ENCODE measurements around the gene CEP20. TPM values are rescaled to one million over a fixed set of nuclear protein-coding genes. Genes with fewer than 3 reads are reported as not detected.
"Not testable (repeated sequence)": the region's sequence is repeated elsewhere in the genome, so short reads cannot be mapped to it uniquely, and the experiment has no call there.

The CEP20 gene
- polyA plus RNA-seq, 1 of the 3 experiments (the other 2 are of a cell fraction), result 14.8 TPM

GRCh38 chr16:15843635-15844279 is 44.6 kb downstream of the CEP20 start:
- H3K27ac ChIP-seq (ENCODE audit: low read depth in 2 of 2, low read length in 1 of 2), result no peak overlapping the region
- no peaks in the 10 kb centered on the region for H3K9me2 ChIP-seq
- no peaks in the 10 kb centered on the region for H3K9me3 ChIP-seq
- no peaks in the 10 kb centered on the region for H3K79me2 ChIP-seq (ENCODE audit: insufficient read depth)
- no peak overlapping the region for H2AFZ ChIP-seq (ENCODE audit: low read depth)
- no peak overlapping the region for H3K4me2 ChIP-seq
- no peaks in the 10 kb centered on the region for H3K36me3 ChIP-seq (replicated peaks in 1 of 2; ENCODE audit: control insufficient read depth in 1 of 2, insufficient read depth in 2 of 2, low read length in 1 of 2)
- no peaks in the 10 kb centered on the region for H3K4me1 ChIP-seq (ENCODE audit: control insufficient read depth in 1 of 2, insufficient read depth in 2 of 2, low read depth in 1 of 2, low read length in 1 of 2)
- WGBS (ENCODE audit: low lambda C conversion rate), result 72% methylated on average over 10 of the region's 10 CpGs
- no peaks in the 10 kb centered on the region for H3F3A ChIP-seq (replicated peaks; ENCODE audit: insufficient read depth)
- CTCF ChIA-PET, result interaction anchor here (0.5 to 2.0 kb wide), 3 partner anchors 20 to 201 kb away, joined by 3 to 7 read pairs (median 3); partner anchors contain the start of gene MARF1
- H3K4me3 ChIP-seq (ENCODE audit: low read depth in 2 of 2, low read length in 1 of 2), result no peak overlapping the region
- TF ChIP-seq REST (IDR thresholded peaks at IDR 0.05; ENCODE audit: low read depth, low read length) (no peak), PBX3 (IDR thresholded peaks at IDR 0.05) (no peak), GATA2 (CRISPR knock-in tag; IDR thresholded peaks at IDR 0.05) (no peak), TAF1 (IDR thresholded peaks at IDR 0.05; ENCODE audit: borderline replicate concordance, low read depth, low read length) (no peak), NFIC (IDR thresholded peaks at IDR 0.05; ENCODE audit: borderline replicate concordance) (no peak), RFX5 (IDR thresholded peaks at IDR 0.05; ENCODE audit: low read length) (no peak), FOSL2 (IDR thresholded peaks at IDR 0.05; ENCODE audit: borderline replicate concordance, low read depth) (no peak), NRF1 (IDR thresholded peaks at IDR 0.05; ENCODE audit: low read depth, low read length) (no peak), ZBTB33 (IDR thresholded peaks at IDR 0.05; ENCODE audit: borderline replicate concordance, low read depth) (no peak)
- TF ChIP-seq, protein P1, sequence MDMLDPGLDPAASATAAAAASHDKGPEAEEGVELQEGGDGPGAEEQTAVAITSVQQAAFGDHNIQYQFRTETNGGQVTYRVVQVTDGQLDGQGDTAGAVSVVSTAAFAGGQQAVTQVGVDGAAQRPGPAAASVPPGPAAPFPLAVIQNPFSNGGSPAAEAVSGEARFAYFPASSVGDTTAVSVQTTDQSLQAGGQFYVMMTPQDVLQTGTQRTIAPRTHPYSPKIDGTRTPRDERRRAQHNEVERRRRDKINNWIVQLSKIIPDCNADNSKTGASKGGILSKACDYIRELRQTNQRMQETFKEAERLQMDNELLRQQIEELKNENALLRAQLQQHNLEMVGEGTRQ (IDR thresholded peaks at IDR 0.05; ENCODE audit: borderline replicate concordance, low read depth, low read length), result no peak
- TF ChIP-seq, protein P2, sequence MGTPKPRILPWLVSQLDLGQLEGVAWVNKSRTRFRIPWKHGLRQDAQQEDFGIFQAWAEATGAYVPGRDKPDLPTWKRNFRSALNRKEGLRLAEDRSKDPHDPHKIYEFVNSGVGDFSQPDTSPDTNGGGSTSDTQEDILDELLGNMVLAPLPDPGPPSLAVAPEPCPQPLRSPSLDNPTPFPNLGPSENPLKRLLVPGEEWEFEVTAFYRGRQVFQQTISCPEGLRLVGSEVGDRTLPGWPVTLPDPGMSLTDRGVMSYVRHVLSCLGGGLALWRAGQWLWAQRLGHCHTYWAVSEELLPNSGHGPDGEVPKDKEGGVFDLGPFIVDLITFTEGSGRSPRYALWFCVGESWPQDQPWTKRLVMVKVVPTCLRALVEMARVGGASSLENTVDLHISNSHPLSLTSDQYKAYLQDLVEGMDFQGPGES (IDR thresholded peaks at IDR 0.05; ENCODE audit: low read depth, low read length), result no peak
- POLR2A ChIA-PET, result no interaction called here
- DNase-seq, result no peak
- H3K27me3 ChIP-seq (ENCODE audit: insufficient read depth), result peaks cover 13% of the 10 kb centered on the region; the same call in 1 of the 2 replicates
- no peaks in the 10 kb centered on the region for H4K20me1 ChIP-seq (ENCODE audit: insufficient read depth)
- H3K9ac ChIP-seq, result no peak overlapping the region

DNA sequence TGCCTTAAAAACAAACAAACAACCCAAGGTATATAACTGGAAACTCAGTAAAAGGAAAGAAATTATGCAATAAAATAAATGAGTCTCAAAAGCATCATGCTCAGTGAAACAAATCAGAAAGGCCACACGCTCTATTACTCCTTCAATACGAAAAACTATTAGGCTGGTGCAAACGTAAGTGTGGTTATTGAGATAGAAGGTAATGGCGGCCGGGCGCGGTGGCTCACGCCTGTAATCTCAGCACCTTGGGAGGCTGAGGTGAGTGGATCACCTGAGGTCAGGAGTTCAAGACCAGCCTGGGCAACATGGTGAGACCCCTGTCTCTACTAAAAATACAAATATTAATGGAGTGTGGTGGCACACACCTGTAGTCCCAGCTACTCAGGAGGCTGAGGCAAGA is 49.2 kb downstream of the CEP20 start:
- H3K79me2 ChIP-seq (ENCODE audit: insufficient read depth); H3K4me1 ChIP-seq (ENCODE audit: control insufficient read depth in 1 of 2, insufficient read depth in 2 of 2, low read depth in 1 of 2, low read length in 1 of 2); H4K20me1 ChIP-seq (ENCODE audit: insufficient read depth); DNase-seq; H3K9me3 ChIP-seq; H2AFZ ChIP-seq (ENCODE audit: low read depth); H3K27ac ChIP-seq (ENCODE audit: low read depth in 2 of 2, low read length in 1 of 2); H3F3A ChIP-seq (replicated peaks; ENCODE audit: insufficient read depth); H3K27me3 ChIP-seq (ENCODE audit: insufficient read depth); POLR2A ChIA-PET; H3K4me3 ChIP-seq (ENCODE audit: low read depth in 2 of 2, low read length in 1 of 2); H3K9me2 ChIP-seq; H3K36me3 ChIP-seq (replicated peaks in 1 of 2; ENCODE audit: control insufficient read depth in 1 of 2, insufficient read depth in 2 of 2, low read length in 1 of 2); H3K4me2 ChIP-seq; H3K9ac ChIP-seq: not testable (repeated sequence)
- CTCF ChIA-PET, result interaction anchor here (0.6 to 0.7 kb wide), 2 partner anchors 36 to 279 kb away, joined by 3 to 4 read pairs; no protein-coding TSS in a partner anchor
- 79% methylated on average over 8 of the region's 8 CpGs for WGBS (ENCODE audit: low lambda C conversion rate)
